Germinal center (tissue), 1 donor: ENCODE results near the gene UMPS.
"Not testable (repeated sequence)": the region's sequence is repeated elsewhere in the genome, so short reads cannot be mapped to it uniquely, and the experiment has no call there.

Experiments used
- DNase-seq: peaks from one replicate; pipeline ENCODE4 v3.0.0; 2012; ENCODE audit warnings: mixed read lengths, low spot score

UMPS gene

GRCh38 chr3:124707223-124707622, 23.0 kb upstream of the UMPS start:
- DNase-seq: not testable (repeated sequence)

- DNase-seq: no peak
Observed at GRCh38 chr3:124707656-124708062, 22.6 kb upstream of the UMPS start.

- no peak for DNase-seq
Observed at GRCh38 chr3:124714223-124714853, 15.9 kb upstream of the UMPS start.

- DNase-seq: no peak
Observed at GRCh38 chr3:124722589-124722988, 7.7 kb upstream of the UMPS start.

- no peak for DNase-seq
Observed at GRCh38 chr3:124730941-124731297, 667 bp downstream of the UMPS start.

- DNase-seq: no peak
Observed at GRCh38 chr3:124731760-124732159, 1.5 kb downstream of the UMPS start.

- DNase-seq: no peak
Observed at GRCh38 chr3:124741027-124741426, 10.8 kb downstream of the UMPS start.

GRCh38 chr3:124745756-124746155, 15.5 kb downstream of the UMPS start:
- no peak for DNase-seq

GRCh38 chr3:124747111-124747981, 17.1 kb downstream of the UMPS start:
- no peak for DNase-seq

GRCh38 chr3:124748560-124749198, 18.4 kb downstream of the UMPS start:
- no peak for DNase-seq

GRCh38 chr3:124749877-124750276, 19.6 kb downstream of the UMPS start:
- DNase-seq: not testable (repeated sequence)

GRCh38 chr3:124751501-124751900, 21.2 kb downstream of the UMPS start:
- no peak for DNase-seq

GRCh38 chr3:124752051-124752450, 21.8 kb downstream of the UMPS start:
- DNase-seq: no peak

GRCh38 chr3:124757926-124758325, 27.7 kb downstream of the UMPS start:
- not testable (repeated sequence) for DNase-seq

GRCh38 chr3:124758851-124759635, 28.8 kb downstream of the UMPS start:
- no peak for DNase-seq

- no peak for DNase-seq
Observed at GRCh38 chr3:124759666-124760401, 29.6 kb downstream of the UMPS start.

- DNase-seq: no peak
Observed at GRCh38 chr3:124760601-124761000, 30.3 kb downstream of the UMPS start.

GRCh38 chr3:124761250-124761796, 31.1 kb downstream of the UMPS start:
- peak; percentile 69 for DNase-seq

- no peak for DNase-seq
Observed at GRCh38 chr3:124761935-124762660, 31.8 kb downstream of the UMPS start.

GRCh38 chr3:124762661-124763011, 32.4 kb downstream of the UMPS start:
- DNase-seq: no peak

GRCh38 chr3:124763206-124763605, 33.0 kb downstream of the UMPS start:
- no peak for DNase-seq
